HEK293 (cell line): ENCODE data around the gene PIPOX.
A peak's percentile ranks its signal among the peaks of the same experiment; 100 is the strongest.

ENCODE experiments used
- CTCF ChIA-PET: fragments of 350-600 bp; formaldehyde crosslinking; extraction: SDS; loops from one replicate; lab custom pipeline; 2021; ENCODE audit warnings: antibody characterized with exemption; lab: Yijun Ruan, JAX
- POLR2A ChIA-PET: fragments of 300-600 bp; formaldehyde crosslinking; extraction: SDS; loops from one replicate; lab custom pipeline; 2020; ENCODE audit warnings: antibody characterized with exemption, inconsistent platforms; lab: Yijun Ruan, JAX
- H3K27ac ChIP-seq: fragments of 200-500 bp; sonication (Bioruptor generic); 2 replicates; pipeline ENCODE4 v1.5.1; 2014; ENCODE audit warnings: low read depth, low read length, control low read depth, inconsistent platforms; ENCODE audit errors: extremely low read depth
- H3K36me3 ChIP-seq, 2 experiments: fragments of 200-500 bp in 1 of 2; sonication (Bioruptor generic) in 1 of 2; 1 replicate in 1 of 2; 2 replicates in 1 of 2; pipeline ENCODE4 v1.5.1; 2014 to 2017; ENCODE audit warnings: inconsistent platforms in 2 of 2, low read length in 2 of 2; ENCODE audit not compliant: control insufficient read depth in 2 of 2, insufficient read depth in 1 of 2
- H3K4me1 ChIP-seq: fragments of 200-500 bp; sonication (Bioruptor generic); 2 replicates; pipeline ENCODE4 v1.5.1; 2014; ENCODE audit warnings: mild to moderate bottlenecking, low read length, inconsistent platforms; ENCODE audit not compliant: control insufficient read depth, insufficient read depth
- H3K4me3 ChIP-seq: 2 replicates; pipeline ENCODE4 v1.5.1; 2011; ENCODE audit warnings: low read depth, mild to moderate bottlenecking, control low read depth, low read length, moderate library complexity
- H3K9me3 ChIP-seq: fragments of 200-500 bp; sonication (Bioruptor generic); 2 replicates; pipeline ENCODE4 v1.5.1; 2014; ENCODE audit warnings: low read depth, low read length, inconsistent platforms; ENCODE audit not compliant: control insufficient read depth, insufficient read depth
- EGR2 ChIP-seq: fragments of 450-650 bp; formaldehyde crosslinking; IDR thresholded peaks from 2 replicates; pipeline ENCODE4 v1.5.1; 2016; ENCODE audit warnings: low read depth, missing biosample characterization, missing genetic modification characterization
- KLF8 ChIP-seq: fragments of 450-650 bp; formaldehyde crosslinking; IDR thresholded peaks from 2 replicates; pipeline ENCODE4 v1.5.1; 2016; ENCODE audit warnings: missing biosample characterization, missing genetic modification characterization
- REPIN1 ChIP-seq: fragments of 450-650 bp; formaldehyde crosslinking; IDR thresholded peaks from 2 replicates; pipeline ENCODE4 v1.5.1; 2017; ENCODE audit warnings: missing biosample characterization, missing genetic modification characterization, low read depth
- ZNF10 ChIP-seq: fragments of 450-650 bp; formaldehyde crosslinking; IDR thresholded peaks from 2 replicates; pipeline ENCODE4 v1.5.1; 2017; ENCODE audit warnings: missing biosample characterization, missing genetic modification characterization
- ZNF146 ChIP-seq: fragments of 450-650 bp; formaldehyde crosslinking; IDR thresholded peaks from 2 replicates; pipeline ENCODE4 v1.5.1; 2016; ENCODE audit warnings: missing biosample characterization, missing genetic modification characterization
- ZNF19 ChIP-seq: fragments of 450-650 bp; formaldehyde crosslinking; IDR thresholded peaks from 2 replicates; pipeline ENCODE4; 2016; ENCODE audit warnings: missing biosample characterization, missing genetic modification characterization, low read depth
- ZNF2 ChIP-seq: fragments of 450-650 bp; formaldehyde crosslinking; IDR thresholded peaks from 2 replicates; pipeline ENCODE4 v1.5.1; 2016; ENCODE audit warnings: missing biosample characterization, missing genetic modification characterization
- ZNF335 ChIP-seq: fragments of 450-650 bp; formaldehyde crosslinking; conservative IDR thresholded peaks from 2 replicates; pipeline ENCODE4 v1.5.1; 2016; ENCODE audit warnings: missing biosample characterization, missing genetic modification characterization
- ZNF423 ChIP-seq: fragments of 450-650 bp; formaldehyde crosslinking; IDR thresholded peaks from 2 replicates; pipeline ENCODE4 v1.5.1; 2016; ENCODE audit warnings: missing biosample characterization, missing genetic modification characterization
- ZNF449 ChIP-seq: fragments of 450-650 bp; formaldehyde crosslinking; IDR thresholded peaks from 2 replicates; pipeline ENCODE4 v1.5.1; 2017; ENCODE audit warnings: missing biosample characterization, mild to moderate bottlenecking, missing genetic modification characterization, moderate library complexity
- ZNF560 ChIP-seq: fragments of 450-650 bp; formaldehyde crosslinking; IDR thresholded peaks from 2 replicates; pipeline ENCODE4 v1.5.1; 2017; ENCODE audit warnings: missing biosample characterization, missing genetic modification characterization, borderline replicate concordance
- ZNF621 ChIP-seq: fragments of 450-650 bp; formaldehyde crosslinking; IDR thresholded peaks from 2 replicates; pipeline ENCODE4 v1.5.1; 2017; ENCODE audit warnings: missing biosample characterization, missing genetic modification characterization
- ZSCAN30 ChIP-seq: fragments of 450-650 bp; IDR thresholded peaks from 2 replicates; pipeline ENCODE4 v1.5.1; 2018; ENCODE audit warnings: missing biosample characterization, mild to moderate bottlenecking, missing genetic modification characterization, moderate library complexity
- ZSCAN4 ChIP-seq: fragments of 450-650 bp; formaldehyde crosslinking; IDR thresholded peaks from 2 replicates; pipeline ENCODE4 v1.5.1; 2017; ENCODE audit warnings: missing biosample characterization, missing genetic modification characterization
- ZXDB ChIP-seq: fragments of 450-650 bp; formaldehyde crosslinking; IDR thresholded peaks from 2 replicates; pipeline ENCODE4 v1.5.1; 2016; ENCODE audit warnings: missing biosample characterization, missing genetic modification characterization
- TF ChIP-seq, protein P1 (sequence below): fragments of 450-650 bp; formaldehyde crosslinking; IDR thresholded peaks from 2 replicates; pipeline ENCODE4 v1.5.1; 2016; ENCODE audit warnings: missing biosample characterization, missing genetic modification characterization
- TF ChIP-seq, protein P2 (sequence below): fragments of 450-650 bp; formaldehyde crosslinking; IDR thresholded peaks from 2 replicates; pipeline ENCODE4 v1.5.1; 2016; ENCODE audit warnings: missing biosample characterization, missing genetic modification characterization
- TF ChIP-seq, protein P3 (sequence below): fragments of 450-650 bp; IDR thresholded peaks from 2 replicates; pipeline ENCODE4 v1.5.1; 2018; ENCODE audit warnings: missing biosample characterization, missing genetic modification characterization
- TF ChIP-seq, protein P4 (sequence below): fragments of 450-650 bp; formaldehyde crosslinking; IDR thresholded peaks from 2 replicates; pipeline ENCODE4 v1.5.1; 2016; ENCODE audit warnings: missing biosample characterization, missing genetic modification characterization, low read depth

The PIPOX gene

GRCh38 chr17:29051731-29052130 lies 8.8 kb downstream of the PIPOX start (continued):
- TF ChIP-seq, protein P1, sequence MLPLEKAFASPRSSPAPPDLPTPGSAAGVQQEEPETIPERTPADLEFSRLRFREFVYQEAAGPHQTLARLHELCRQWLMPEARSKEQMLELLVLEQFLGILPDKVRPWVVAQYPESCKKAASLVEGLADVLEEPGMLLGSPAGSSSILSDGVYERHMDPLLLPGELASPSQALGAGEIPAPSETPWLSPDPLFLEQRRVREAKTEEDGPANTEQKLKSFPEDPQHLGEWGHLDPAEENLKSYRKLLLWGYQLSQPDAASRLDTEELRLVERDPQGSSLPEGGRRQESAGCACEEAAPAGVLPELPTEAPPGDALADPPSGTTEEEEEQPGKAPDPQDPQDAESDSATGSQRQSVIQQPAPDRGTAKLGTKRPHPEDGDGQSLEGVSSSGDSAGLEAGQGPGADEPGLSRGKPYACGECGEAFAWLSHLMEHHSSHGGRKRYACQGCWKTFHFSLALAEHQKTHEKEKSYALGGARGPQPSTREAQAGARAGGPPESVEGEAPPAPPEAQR: no peak
- TF ChIP-seq ZNF449 (tag by site-specific recombination) (no peak), ZNF335 (tag by site-specific recombination) (no peak), ZNF19 (tag by site-specific recombination) (no peak), ZNF560 (tag by site-specific recombination) (no peak), ZNF146 (tag by site-specific recombination) (no peak), ZSCAN4 (no peak), ZXDB (no peak), ZNF10 (tag by site-specific recombination) (no peak), EGR2 (peak; percentile 78)
- TF ChIP-seq, protein P2, sequence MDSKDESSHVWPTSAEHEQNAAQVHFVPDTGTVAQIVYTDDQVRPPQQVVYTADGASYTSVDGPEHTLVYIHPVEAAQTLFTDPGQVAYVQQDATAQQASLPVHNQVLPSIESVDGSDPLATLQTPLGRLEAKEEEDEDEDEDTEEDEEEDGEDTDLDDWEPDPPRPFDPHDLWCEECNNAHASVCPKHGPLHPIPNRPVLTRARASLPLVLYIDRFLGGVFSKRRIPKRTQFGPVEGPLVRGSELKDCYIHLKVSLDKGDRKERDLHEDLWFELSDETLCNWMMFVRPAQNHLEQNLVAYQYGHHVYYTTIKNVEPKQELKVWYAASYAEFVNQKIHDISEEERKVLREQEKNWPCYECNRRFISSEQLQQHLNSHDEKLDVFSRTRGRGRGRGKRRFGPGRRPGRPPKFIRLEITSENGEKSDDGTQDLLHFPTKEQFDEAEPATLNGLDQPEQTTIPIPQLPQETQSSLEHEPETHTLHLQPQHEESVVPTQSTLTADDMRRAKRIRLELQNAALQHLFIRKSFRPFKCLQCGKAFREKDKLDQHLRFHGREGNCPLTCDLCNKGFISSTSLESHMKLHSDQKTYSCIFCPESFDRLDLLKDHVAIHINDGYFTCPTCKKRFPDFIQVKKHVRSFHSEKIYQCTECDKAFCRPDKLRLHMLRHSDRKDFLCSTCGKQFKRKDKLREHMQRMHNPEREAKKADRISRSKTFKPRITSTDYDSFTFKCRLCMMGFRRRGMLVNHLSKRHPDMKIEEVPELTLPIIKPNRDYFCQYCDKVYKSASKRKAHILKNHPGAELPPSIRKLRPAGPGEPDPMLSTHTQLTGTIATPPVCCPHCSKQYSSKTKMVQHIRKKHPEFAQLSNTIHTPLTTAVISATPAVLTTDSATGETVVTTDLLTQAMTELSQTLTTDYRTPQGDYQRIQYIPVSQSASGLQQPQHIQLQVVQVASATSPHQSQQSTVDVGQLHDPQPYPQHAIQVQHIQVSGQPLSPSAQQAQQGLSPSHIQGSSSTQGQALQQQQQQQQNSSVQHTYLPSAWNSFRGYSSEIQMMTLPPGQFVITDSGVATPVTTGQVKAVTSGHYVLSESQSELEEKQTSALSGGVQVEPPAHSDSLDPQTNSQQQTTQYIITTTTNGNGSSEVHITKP (tag by site-specific recombination): peak; percentile 72

DNA sequence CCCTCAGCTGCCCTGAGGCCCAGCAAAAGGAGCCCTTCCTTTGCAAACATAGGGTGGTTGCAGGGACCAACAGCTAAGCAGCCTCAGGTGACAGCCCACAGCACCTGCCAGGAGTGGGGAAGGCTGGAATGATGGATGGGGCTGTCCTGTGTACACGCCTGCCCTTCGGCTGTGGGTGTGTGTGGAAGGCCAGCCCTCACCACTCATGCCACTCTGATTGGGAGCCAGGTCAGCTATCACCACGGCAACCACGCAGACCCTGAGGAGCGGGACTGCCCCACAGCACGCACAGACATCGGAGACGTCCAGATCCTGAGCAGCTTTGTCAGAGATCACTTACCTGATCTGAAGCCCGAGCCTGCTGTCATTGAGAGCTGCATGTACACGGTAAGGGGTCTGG lies 11.9 kb downstream of the PIPOX start:
- Histone ChIP-seq H3K9me3 (no peaks in the 10 kb centered on the region), H3K4me1 (no peaks in the 10 kb centered on the region)
- CTCF ChIA-PET: interaction anchor here (0.6 kb wide), 2 partner anchors 117 to 281 kb away, joined by 3 read pairs; no protein-coding TSS in a partner anchor
- TF ChIP-seq, protein P3, sequence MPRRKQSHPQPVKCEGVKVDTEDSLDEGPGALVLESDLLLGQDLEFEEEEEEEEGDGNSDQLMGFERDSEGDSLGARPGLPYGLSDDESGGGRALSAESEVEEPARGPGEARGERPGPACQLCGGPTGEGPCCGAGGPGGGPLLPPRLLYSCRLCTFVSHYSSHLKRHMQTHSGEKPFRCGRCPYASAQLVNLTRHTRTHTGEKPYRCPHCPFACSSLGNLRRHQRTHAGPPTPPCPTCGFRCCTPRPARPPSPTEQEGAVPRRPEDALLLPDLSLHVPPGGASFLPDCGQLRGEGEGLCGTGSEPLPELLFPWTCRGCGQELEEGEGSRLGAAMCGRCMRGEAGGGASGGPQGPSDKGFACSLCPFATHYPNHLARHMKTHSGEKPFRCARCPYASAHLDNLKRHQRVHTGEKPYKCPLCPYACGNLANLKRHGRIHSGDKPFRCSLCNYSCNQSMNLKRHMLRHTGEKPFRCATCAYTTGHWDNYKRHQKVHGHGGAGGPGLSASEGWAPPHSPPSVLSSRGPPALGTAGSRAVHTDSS (tag by site-specific recombination): no peak
- TF ChIP-seq ZNF621 (tag by site-specific recombination) (no peak), KLF8 (tag by site-specific recombination) (no peak), REPIN1 (no peak), ZNF2 (no peak), ZSCAN30 (tag by site-specific recombination) (no peak), ZNF423 (no peak)
- TF ChIP-seq, protein P4, sequence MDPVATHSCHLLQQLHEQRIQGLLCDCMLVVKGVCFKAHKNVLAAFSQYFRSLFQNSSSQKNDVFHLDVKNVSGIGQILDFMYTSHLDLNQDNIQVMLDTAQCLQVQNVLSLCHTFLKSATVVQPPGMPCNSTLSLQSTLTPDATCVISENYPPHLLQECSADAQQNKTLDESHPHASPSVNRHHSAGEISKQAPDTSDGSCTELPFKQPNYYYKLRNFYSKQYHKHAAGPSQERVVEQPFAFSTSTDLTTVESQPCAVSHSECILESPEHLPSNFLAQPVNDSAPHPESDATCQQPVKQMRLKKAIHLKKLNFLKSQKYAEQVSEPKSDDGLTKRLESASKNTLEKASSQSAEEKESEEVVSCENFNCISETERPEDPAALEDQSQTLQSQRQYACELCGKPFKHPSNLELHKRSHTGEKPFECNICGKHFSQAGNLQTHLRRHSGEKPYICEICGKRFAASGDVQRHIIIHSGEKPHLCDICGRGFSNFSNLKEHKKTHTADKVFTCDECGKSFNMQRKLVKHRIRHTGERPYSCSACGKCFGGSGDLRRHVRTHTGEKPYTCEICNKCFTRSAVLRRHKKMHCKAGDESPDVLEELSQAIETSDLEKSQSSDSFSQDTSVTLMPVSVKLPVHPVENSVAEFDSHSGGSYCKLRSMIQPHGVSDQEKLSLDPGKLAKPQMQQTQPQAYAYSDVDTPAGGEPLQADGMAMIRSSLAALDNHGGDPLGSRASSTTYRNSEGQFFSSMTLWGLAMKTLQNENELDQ (tag by site-specific recombination): no peak
- TF ChIP-seq, protein P2 (tag by site-specific recombination): no peak
- TF ChIP-seq, all 188 proteins: peak for 0
- Histone ChIP-seq H3K4me3 (no peak overlapping the region), H3K27ac (no peak overlapping the region), H3K36me3 (no peaks in the 10 kb centered on the region)
- POLR2A ChIA-PET: no interaction called here
